ENCODE results near the gene ROS1.

The ROS1 gene

DNA sequence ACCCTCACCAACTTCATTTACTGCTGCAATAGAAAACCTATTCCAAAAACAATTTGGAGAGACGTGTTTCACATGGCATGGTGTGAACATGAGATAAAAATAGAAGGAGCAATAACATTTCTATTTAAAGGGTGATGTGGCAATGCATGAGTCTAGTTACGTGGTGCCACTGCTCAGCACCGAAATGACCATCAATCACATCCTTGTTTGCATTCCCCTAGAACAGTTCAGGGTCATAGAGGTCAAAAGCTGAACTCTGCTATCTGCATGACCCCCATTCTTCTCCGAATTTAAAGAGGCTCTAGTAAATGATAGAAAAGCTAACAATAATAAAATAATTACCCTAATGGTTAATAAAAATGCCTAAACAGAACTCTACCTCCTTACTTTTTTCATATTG, 29.5 kb downstream of the ROS1 start (continued):
- no peak for TF ChIP-seq ZFP30 (CRISPR knock-in tag; IDR thresholded peaks at IDR 0.05)

GRCh38 chr6:117395164-117395563, 30.6 kb downstream of the ROS1 start:
- no peak for ATAC-seq
- no peak for TF ChIP-seq CSRNP3 (CRISPR knock-in tag; IDR thresholded peaks at IDR 0.05)
- TF ChIP-seq ESRRG (CRISPR knock-in tag; IDR thresholded peaks at IDR 0.05) = no peak
- no peak for TF ChIP-seq PATZ1 (CRISPR knock-in tag; IDR thresholded peaks at IDR 0.05; ENCODE audit: borderline replicate concordance)
- TF ChIP-seq BACH2 (CRISPR knock-in tag; IDR thresholded peaks at IDR 0.05; ENCODE audit: borderline replicate concordance) = no peak

DNA sequence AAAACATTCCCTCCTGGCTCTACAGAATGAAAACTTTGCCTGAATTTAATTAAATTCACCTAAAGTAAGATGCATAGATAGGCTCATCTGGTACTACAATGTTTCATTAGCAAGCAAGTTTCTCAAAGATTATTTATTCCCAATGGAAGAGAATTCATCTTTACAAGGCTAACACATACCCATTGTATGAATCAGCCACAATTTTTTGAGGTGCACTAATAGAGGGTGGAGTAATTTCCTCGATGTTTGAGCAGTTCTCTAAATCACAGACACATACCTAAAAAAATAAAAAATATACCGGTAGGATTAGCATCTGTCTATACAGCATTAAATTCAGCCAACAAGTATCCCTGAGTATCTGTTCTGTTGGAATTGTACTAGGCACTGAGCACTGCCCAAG, 32.7 kb downstream of the ROS1 start:
- TF ChIP-seq RARB (CRISPR knock-in tag; IDR thresholded peaks at IDR 0.05) = no peak
- ATAC-seq = no peak

DNA sequence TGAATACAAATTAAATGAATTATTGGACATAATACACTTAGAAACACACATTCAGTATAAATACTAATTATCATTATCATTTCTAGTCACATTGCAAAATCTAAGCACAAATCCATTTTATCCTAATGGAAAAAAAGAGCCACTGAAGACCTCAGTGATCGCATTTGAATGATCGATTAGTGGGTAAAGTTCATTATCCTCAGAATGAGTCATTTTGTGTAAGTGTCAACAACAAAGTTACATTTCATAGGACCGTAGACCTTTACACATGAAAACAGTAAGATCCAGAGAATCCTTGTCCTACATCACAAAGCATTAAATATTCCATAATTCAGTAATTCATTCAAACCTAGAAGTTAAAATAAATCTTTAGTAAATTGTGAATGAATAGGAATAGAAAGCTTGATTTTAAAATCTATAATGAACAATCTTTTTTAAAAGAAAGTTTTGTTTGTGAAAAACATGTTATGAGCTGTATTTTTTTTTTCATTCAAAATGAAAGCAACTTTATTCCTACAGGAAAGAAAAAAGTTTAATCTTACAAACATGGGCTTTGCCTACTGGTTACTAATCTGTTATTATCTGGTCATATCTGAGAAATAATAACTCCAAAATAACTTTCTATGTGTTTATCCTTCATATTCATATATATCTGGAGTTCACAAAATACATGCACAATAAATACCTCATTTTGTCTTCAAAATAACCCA, 33.7 kb downstream of the ROS1 start:
- no peak for ATAC-seq
- TF ChIP-seq OSR1 (CRISPR knock-in tag; IDR thresholded peaks at IDR 0.05) (no peak), GLIS3 (CRISPR knock-in tag; IDR thresholded peaks at IDR 0.05) (no peak), CREB5 (CRISPR knock-in tag; IDR thresholded peaks at IDR 0.05; ENCODE audit: low read depth) (no peak), BACH2 (CRISPR knock-in tag; IDR thresholded peaks at IDR 0.05; ENCODE audit: borderline replicate concordance) (no peak), TCF4 (CRISPR knock-in tag; IDR thresholded peaks at IDR 0.05; ENCODE audit: borderline replicate concordance) (no peak), ZFP30 (CRISPR knock-in tag; IDR thresholded peaks at IDR 0.05) (no peak), ZFP3 (CRISPR knock-in tag; IDR thresholded peaks at IDR 0.05) (no peak), SNAI2 (CRISPR knock-in tag; IDR thresholded peaks at IDR 0.05) (no peak), RARB (CRISPR knock-in tag; IDR thresholded peaks at IDR 0.05) (no peak), ZNF565 (CRISPR knock-in tag; conservative IDR thresholded peaks at IDR 0.05; ENCODE audit: low read depth) (no peak), ZNF70 (CRISPR knock-in tag; IDR thresholded peaks at IDR 0.05) (no peak), ESRRG (CRISPR knock-in tag; IDR thresholded peaks at IDR 0.05) (no peak), ISL1 (CRISPR knock-in tag; IDR thresholded peaks at IDR 0.05) (no peak), ARNTL (CRISPR knock-in tag; IDR thresholded peaks at IDR 0.05; ENCODE audit: borderline replicate concordance, low read depth) (no peak), PATZ1 (CRISPR knock-in tag; IDR thresholded peaks at IDR 0.05; ENCODE audit: borderline replicate concordance) (no peak)
- TF ChIP-seq, protein P1, sequence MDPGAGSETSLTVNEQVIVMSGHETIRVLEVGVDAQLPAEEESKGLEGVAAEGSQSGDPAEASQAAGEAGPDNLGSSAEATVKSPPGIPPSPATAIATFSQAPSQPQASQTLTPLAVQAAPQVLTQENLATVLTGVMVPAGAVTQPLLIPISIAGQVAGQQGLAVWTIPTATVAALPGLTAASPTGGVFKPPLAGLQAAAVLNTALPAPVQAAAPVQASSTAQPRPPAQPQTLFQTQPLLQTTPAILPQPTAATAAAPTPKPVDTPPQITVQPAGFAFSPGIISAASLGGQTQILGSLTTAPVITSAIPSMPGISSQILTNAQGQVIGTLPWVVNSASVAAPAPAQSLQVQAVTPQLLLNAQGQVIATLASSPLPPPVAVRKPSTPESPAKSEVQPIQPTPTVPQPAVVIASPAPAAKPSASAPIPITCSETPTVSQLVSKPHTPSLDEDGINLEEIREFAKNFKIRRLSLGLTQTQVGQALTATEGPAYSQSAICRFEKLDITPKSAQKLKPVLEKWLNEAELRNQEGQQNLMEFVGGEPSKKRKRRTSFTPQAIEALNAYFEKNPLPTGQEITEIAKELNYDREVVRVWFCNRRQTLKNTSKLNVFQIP (CRISPR knock-in tag; IDR thresholded peaks at IDR 0.05; ENCODE audit: borderline replicate concordance, low read depth) = no peak
- TF ChIP-seq, protein P2, sequence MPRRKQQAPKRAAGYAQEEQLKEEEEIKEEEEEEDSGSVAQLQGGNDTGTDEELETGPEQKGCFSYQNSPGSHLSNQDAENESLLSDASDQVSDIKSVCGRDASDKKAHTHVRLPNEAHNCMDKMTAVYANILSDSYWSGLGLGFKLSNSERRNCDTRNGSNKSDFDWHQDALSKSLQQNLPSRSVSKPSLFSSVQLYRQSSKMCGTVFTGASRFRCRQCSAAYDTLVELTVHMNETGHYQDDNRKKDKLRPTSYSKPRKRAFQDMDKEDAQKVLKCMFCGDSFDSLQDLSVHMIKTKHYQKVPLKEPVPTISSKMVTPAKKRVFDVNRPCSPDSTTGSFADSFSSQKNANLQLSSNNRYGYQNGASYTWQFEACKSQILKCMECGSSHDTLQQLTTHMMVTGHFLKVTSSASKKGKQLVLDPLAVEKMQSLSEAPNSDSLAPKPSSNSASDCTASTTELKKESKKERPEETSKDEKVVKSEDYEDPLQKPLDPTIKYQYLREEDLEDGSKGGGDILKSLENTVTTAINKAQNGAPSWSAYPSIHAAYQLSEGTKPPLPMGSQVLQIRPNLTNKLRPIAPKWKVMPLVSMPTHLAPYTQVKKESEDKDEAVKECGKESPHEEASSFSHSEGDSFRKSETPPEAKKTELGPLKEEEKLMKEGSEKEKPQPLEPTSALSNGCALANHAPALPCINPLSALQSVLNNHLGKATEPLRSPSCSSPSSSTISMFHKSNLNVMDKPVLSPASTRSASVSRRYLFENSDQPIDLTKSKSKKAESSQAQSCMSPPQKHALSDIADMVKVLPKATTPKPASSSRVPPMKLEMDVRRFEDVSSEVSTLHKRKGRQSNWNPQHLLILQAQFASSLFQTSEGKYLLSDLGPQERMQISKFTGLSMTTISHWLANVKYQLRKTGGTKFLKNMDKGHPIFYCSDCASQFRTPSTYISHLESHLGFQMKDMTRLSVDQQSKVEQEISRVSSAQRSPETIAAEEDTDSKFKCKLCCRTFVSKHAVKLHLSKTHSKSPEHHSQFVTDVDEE (CRISPR knock-in tag; IDR thresholded peaks at IDR 0.05) = no peak
